NCI-H1436 treated with DMSO at 0.1 percent for 48 hours (cell line): Measurements from ENCODE around the gene SNTB2.

Source experiments
- DNase-seq: peaks from one replicate; lab custom pipeline; 2025; lab: John Stamatoyannopoulos, UW

Gene SNTB2

DNA sequence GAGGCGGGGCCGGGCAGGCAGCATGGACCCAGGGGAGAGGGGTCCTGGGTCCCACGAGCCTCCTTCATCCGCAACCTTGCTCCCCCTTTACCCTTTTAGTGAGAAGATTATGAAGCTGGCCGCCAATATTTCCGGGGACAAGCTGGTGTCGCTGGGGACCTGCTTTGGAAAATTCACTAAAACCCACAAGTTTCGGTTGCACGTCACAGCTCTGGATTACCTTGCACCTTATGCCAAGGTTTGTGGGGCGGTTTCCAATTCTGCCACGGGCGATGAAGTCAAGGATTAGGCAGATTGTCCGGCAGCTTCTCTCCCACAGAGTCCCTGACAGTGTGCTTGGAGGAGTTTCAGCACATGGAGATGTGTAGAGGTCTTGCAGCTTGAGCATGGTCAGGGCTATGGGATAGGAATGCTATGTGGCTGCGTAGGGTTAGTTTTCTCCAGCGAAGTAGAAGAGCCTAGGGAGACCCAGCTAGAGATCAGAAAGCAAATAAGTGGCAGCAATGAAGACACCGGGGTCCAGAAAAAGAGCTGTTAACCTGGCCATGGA, 153.2 kb downstream of the SNTB2 start:
- DNase-seq = no peak

- DNase-seq = no peak
Observed at GRCh38 chr16:69344171-69344570, 157.2 kb downstream of the SNTB2 start.

DNA sequence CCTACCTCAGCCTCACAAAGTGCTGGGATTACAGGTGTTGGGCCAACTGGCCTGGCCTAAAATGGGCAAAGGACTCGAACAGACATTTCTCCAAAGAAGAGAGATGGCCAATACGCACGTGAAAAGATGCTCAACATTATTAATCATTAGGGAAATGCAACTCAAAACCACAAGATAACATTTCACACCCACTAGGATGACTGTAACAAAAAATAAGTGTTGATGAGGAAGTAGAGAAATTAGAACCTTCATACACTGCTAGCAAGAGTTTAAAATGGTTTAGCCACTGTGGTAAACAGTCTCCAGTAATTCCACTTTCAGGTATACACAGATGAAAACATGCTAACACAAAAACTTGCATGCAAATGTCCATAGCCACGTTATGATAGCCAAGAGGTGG, 159.0 kb downstream of the SNTB2 start:
- no peak for DNase-seq

GRCh38 chr16:69346683-69347082, 159.7 kb downstream of the SNTB2 start:
- DNase-seq = no peak

DNA sequence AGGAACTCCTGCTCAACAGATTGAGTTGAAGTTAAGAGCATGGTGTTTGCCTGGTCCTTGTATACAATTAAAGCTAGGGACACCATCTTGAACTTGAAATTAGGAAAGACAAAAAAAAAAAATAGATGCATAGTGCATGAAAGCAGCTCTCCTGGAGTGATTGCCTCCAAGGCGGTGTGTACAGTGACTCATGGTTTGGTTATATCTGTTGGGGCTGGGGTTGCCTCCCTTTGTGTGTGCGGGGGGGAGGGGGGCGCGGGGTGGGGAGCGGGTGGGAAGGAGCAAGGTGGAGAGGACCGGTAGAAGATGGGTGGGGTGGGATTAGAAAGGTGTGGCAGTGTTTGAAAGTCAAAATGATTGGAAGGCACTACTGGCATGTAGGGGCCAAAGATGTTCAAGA, 161.3 kb downstream of the SNTB2 start:
- no peak for DNase-seq

- DNase-seq = no peak
Observed at GRCh38 chr16:69349536-69349935, 162.6 kb downstream of the SNTB2 start.

DNA sequence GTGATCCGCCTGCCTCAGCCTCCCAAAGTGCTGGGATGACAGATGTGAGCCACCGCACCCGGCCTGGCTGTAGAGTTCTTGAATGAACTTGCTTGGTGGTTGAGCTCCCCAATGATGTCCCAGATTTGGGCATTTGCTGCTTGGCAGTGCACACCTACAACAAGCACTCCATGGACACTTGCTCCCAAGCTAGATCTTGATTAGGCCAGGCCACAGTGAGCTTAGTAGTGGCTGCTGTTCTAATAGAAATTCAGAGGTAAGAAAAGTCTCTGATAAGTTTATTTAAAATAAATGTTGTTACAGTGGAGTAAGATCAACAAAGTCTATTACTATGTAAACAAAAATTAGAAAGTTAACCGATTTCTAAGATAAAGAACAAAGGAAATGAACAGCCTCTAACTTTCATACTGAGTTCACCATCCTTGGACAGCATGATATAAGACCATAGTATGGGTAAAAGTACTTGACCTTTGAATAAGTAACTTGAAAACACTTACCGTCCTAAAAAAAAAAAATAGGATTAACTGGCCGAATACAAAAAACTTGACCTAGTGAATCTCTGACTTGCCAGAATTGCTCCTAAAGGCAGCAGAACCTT, 163.7 kb downstream of the SNTB2 start:
- DNase-seq = no peak

DNA sequence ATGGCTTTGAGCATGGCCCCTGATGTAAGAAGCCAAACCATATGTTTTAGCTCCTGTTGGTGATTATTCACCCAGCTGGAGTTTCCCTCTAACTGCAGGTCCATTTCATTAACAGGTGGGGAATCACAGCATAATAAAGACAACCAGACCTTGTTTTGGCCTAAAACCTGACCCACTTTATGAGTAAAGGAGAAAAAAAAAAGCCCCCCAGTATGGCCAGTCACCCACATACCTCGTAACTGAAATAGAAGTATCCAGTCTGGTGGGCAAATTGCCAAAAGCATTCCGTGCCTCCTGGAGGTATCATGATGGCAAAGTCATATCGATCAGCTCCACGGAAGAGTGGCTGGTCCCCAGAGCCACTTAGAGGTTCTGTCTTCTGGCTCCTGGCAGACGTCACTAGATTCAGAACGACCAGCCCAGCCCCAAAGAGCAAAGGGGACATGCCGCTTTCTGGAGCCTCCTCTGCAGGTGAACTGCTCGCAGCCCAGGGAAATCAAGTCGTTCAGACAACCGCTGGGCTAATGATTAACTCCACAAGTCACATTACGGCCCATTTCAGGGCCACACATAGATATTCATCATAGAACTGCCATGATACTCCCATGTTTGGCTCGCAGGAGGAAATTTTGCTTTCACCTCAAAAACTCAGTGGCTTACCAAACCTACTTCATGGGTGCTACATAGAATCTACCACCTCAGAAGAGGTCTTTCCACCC, 164.5 kb downstream of the SNTB2 start, which contains the start of gene TMED6:
TSS of gene TMED6 (minus strand) at position 478 of the 719 bp plus-strand sequence. CDS start at position 445, 33 bp downstream.
- no peak for DNase-seq
